Transverse colon (tissue), 4 donors: ENCODE results near the gene MYLK. TPM values are rescaled to one million over a fixed set of nuclear protein-coding genes. Genes with fewer than 3 reads are reported as not detected.
A peak's percentile ranks its signal among the peaks of the same experiment; 100 is the strongest.

ENCODE experiments used
- DNase-seq: peaks from one replicate; pipeline ENCODE4 v3.0.0-alpha.2; 2019
- H3K27ac ChIP-seq, 4 donors: fragments of 200-600 bp; sonication (generic); 2 replicates each; pipeline ENCODE4 v1.5.1; 2016 to 2018; ENCODE audit warnings: inconsistent platforms in 4 of 4
- H3K27me3 ChIP-seq: fragments of 200-600 bp; sonication (generic); 2 replicates; pipeline ENCODE4 v1.5.1; 2017; ENCODE audit warnings: inconsistent platforms
- H3K36me3 ChIP-seq, 4 donors: fragments of 200-600 bp; sonication (generic); 2 replicates each; pipeline ENCODE4 v1.5.1; 2017 to 2019; ENCODE audit warnings: inconsistent platforms in 4 of 4
- H3K4me1 ChIP-seq, 4 donors: fragments of 200-600 bp; sonication (generic); 2 replicates each; pipeline ENCODE4 v1.5.1; 2017 to 2020; ENCODE audit warnings: inconsistent platforms in 4 of 4
- H3K4me3 ChIP-seq, 4 donors: fragments of 200-600 bp; sonication (generic); 1 replicate in 1 of 4; 2 replicates in 3 of 4; pipeline versions ENCODE4 v1.5.1 to v1.6.1; 2017 to 2019; ENCODE audit warnings: inconsistent platforms in 4 of 4
- H3K9me3 ChIP-seq, 2 donors: fragments of 200-600 bp; sonication (generic); 2 replicates each; pipeline ENCODE4 v1.5.1; 2017 to 2019; ENCODE audit warnings: inconsistent platforms in 2 of 2
- EP300 ChIP-seq: sonication (generic); formaldehyde crosslinking; IDR thresholded peaks from one replicate; pipeline ENCODE4 v1.6.1; 2017; ENCODE audit warnings: antibody characterized with exemption, low read depth
- POLR2A ChIP-seq: fragments of 450-650 bp; IDR thresholded peaks from one replicate; pipeline ENCODE4 v1.6.1; 2016; ENCODE audit warnings: antibody characterized with exemption, mild to moderate bottlenecking, moderate library complexity
- POLR2AphosphoS5 ChIP-seq, 3 donors: sonication (generic); formaldehyde crosslinking; IDR thresholded peaks; one replicate each; pipeline ENCODE4 v1.6.1; 2016; ENCODE audit warnings: antibody characterized with exemption in 3 of 3
- WGBS, 2 donors: methylation state at CpG; one replicate each; pipeline ENCODE4 v1.1.5; 2018; ENCODE audit warnings: low coverage in 1 of 2; 5-methylcytosine and 5-hydroxymethylcytosine counted together
- in situ Hi-C, 4 donors: fragments of 200-750 bp; cut with MboI; loops; one replicate each; pipeline versions ENCODE4 v1.15.0 to v1.15.1; 2017; ENCODE audit warnings: low sequenced_read_pairs in 3 of 4, low pct_ligation_motif_present in 1 of 4, low pct_unique_long_range_greater_than_20kb in 1 of 4
- intact Hi-C: fragments of 100-400 bp; cut with DNase I; formaldehyde crosslinking; loops from one replicate; pipeline ENCODE4 v1.15.1; 2023; ENCODE audit warnings: low total_unique reads
- total RNA-seq, 4 donors: library from RNA; depleted of rRNA; stranded (reverse); fragments of >200 nt; gene quantifications; one replicate each; pipeline ENCODE4 v1.1.0, GENCODE V29; 2016
- TF ChIP-seq, protein P1 (sequence below), 5 experiments: fragments of 200-600 bp in 3 of 5; fragments of 450-650 bp in 2 of 5; sonication (generic) in 3 of 5; IDR thresholded peaks; 1 replicate in 2 of 5; 2 replicates in 3 of 5; pipeline ENCODE4 v1.5.1; 2016 to 2017; ENCODE audit warnings: antibody characterized with exemption in 5 of 5, inconsistent platforms in 3 of 5, mild to moderate bottlenecking in 2 of 5, moderate library complexity in 1 of 5

Gene MYLK
- total RNA-seq, 4 donors from 2014 or later = 230 to 527 (median 349) TPM

DNA sequence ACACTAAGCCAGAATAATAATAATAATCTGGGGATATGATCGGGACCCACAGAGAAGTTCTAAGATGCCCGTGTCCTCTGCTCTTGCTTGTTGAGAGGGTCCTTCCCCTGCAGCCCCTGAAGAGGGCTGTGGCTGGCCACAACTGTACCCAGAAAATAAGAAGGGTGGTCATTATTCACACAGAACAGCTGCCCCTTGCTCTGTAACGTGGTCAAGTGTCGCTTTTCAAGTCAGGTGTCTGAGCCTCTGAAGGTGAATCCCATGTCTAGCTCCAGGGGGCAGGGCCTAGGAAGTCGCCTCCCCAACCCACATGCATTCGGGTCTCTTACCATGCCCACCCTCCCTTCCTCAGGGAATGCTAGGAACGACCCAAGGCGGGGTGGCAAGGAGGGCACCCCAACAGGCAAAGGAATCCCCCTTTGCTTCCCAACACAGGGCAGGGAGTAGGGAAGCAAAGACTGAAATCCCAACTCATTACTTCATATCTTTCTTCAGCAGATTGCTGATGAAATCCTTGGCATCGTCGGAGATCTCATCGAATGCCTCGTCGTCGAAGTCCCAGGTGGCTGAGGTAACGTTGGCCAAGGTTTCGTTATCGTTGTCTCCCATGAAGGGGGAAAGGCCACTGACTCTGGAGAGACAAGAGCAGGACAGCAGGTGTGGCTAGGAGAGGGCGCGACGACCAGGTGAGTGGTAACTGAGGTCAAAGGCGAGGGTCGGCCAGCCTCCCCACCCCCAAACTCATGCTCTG, 255.0 kb downstream of the MYLK start:
- no peak for DNase-seq
- Histone ChIP-seq H3K27ac (peak overlapping the region in 3 of 4 donors; percentile 66 to 81 (median 78)), H3K36me3 (peaks cover 0 to 10% (median 0%) of the 10 kb centered on the region in 4 donors), H3K4me3 (no peak overlapping the region), H3K4me1 (peaks cover 0 to 13% (median 8%) of the 10 kb centered on the region in 4 donors), H3K9me3 (no peaks in the 10 kb centered on the region), H3K27me3 (no peaks in the 10 kb centered on the region)
- in situ Hi-C loops (no loop called here), intact Hi-C loops (no loop called here)
- TF ChIP-seq POLR2A = no peak
- 91 to 93% methylated on average over 6 to 22 of the region's 22 CpGs for WGBS, 2 donors

DNA sequence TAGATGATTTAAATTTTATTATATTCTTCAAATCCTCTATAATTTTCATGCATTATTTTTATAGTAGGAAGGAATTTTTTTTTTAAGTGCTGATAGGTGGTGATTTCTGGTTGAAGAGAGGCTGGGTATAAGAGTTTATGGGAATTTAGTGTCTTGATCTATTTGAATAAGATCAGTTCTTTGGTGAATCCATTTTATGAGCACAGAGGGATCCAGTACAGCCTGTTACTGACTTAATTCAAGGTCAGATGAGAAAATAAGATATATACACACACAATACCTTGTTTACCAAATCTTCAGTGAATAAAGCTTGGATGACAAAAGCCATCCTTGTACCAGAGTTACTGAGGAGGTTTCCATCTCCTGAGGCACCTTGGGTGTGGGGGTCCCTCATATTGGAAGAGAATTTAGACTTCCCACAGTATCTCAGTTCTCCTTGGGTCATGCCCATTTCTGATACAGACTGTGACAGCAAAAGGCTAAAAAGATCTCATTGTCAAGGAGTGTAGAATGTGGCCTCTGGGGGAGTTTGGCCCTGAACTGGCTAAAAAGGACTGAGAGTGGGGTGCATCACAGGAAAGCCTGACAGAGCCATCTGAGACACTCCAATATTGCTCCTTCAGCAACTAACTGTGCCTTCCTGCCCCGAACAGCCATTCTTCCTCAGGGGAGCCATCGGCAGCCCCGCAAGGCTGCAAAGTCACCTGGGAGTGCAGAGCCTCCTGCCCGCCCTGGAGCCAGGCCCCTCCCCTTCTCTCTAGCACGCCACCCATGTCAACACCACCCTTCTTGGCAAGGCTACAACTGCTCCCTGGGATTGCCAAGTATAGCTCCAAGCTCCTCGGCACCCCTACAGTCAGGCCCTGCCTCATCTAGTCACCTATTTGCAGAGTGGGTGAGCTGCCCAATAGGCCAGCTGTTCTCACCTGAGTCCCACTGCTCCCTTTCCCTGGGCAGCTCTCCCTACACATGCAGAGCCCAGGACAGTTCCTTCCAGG, 256.2 kb downstream of the MYLK start:
- WGBS, 2 donors = 85% methylated on average over 6 of the region's 6 CpGs; no CpG with 5 or more reads in 1 of the 2 donors
- Histone ChIP-seq H3K27ac (peak overlapping the region in 3 of 4 donors; percentile 11 to 81 (median 78)), H3K4me1 (peaks cover 0 to 10% (median 5%) of the 10 kb centered on the region in 4 donors), H3K27me3 (no peaks in the 10 kb centered on the region), H3K9me3 (no peaks in the 10 kb centered on the region), H3K4me3 (no peak overlapping the region), H3K36me3 (peaks cover 0 to 10% (median 0%) of the 10 kb centered on the region in 4 donors)
- in situ Hi-C loops = no loop called here
- TF ChIP-seq, protein P1, sequence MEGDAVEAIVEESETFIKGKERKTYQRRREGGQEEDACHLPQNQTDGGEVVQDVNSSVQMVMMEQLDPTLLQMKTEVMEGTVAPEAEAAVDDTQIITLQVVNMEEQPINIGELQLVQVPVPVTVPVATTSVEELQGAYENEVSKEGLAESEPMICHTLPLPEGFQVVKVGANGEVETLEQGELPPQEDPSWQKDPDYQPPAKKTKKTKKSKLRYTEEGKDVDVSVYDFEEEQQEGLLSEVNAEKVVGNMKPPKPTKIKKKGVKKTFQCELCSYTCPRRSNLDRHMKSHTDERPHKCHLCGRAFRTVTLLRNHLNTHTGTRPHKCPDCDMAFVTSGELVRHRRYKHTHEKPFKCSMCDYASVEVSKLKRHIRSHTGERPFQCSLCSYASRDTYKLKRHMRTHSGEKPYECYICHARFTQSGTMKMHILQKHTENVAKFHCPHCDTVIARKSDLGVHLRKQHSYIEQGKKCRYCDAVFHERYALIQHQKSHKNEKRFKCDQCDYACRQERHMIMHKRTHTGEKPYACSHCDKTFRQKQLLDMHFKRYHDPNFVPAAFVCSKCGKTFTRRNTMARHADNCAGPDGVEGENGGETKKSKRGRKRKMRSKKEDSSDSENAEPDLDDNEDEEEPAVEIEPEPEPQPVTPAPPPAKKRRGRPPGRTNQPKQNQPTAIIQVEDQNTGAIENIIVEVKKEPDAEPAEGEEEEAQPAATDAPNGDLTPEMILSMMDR (IDR thresholded peaks at IDR 0.05) = no peak
- peak in 1 of 3 donors; percentile 20 for TF ChIP-seq POLR2AphosphoS5 (IDR thresholded peaks at IDR 0.05)
- TF ChIP-seq EP300 = no peak
- DNase-seq = peak; percentile 47
- intact Hi-C loops = no loop called here

DNA sequence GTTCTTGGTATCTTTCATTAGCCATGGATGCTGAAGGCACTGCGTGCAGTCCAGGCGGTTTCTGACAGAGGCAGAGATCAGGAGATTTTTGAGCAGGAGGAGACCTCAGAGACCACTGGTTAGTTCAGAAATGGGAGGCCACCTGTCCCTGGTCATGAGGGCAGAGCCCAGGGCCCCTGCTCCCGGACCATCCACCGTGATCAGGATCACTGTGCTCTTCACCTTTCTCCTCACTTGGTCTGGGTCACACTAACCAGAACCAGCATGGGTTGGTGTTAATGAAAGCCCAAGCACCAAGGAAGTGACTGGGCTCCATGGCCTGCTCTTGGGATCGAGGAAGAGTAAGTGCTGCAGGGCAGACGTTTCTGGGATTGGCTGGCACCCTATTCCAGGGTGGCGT, 257.3 kb downstream of the MYLK start:
- no peak for TF ChIP-seq POLR2AphosphoS5 (IDR thresholded peaks at IDR 0.05)
- no peak for TF ChIP-seq EP300
- TF ChIP-seq, protein P1 (IDR thresholded peaks at IDR 0.05) = no peak
- no peak for TF ChIP-seq POLR2A
- intact Hi-C loops (no loop called here), in situ Hi-C loops (no loop called here)
- Histone ChIP-seq H3K4me1 (peaks cover 0 to 10% (median 0%) of the 10 kb centered on the region in 4 donors), H3K36me3 (peaks cover 0 to 10% (median 0%) of the 10 kb centered on the region in 4 donors), H3K4me3 (no peak overlapping the region), H3K9me3 (no peaks in the 10 kb centered on the region), H3K27ac (peak overlapping the region in 2 of 4 donors; percentile 21 to 81), H3K27me3 (no peaks in the 10 kb centered on the region)
- no peak for DNase-seq
- 90 to 100% methylated on average over 2 to 7 of the region's 7 CpGs for WGBS, 2 donors

DNA sequence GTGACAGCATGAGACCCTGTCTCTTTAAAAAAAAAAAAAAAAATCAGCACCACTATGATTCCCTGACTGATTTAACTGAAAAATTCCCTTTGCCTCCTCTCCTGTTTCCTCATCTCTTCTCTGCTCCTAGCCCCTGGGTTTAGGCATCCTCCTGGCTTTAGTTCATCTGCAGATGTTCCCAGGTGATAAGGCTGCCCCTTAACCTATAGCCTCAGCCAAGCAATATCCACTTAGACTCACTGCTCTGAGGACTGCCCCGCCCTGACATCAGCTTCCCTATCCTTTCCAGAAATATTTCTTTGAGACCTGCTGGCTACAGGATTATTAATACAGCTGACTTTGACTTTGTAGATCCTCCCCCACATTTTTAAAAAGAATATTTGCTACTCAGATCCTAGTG, 259.8 kb downstream of the MYLK start:
- H3K27ac ChIP-seq = peak overlapping the region in 3 of 4 donors; percentile 17 to 91 (median 30)
- H3K9me3 ChIP-seq = no peaks in the 10 kb centered on the region
- peaks cover 0 to 8% (median 6%) of the 10 kb centered on the region in 4 donors for H3K4me1 ChIP-seq
- in situ Hi-C loops = no loop called here
- no peak for TF ChIP-seq POLR2AphosphoS5 (IDR thresholded peaks at IDR 0.05)
- TF ChIP-seq, protein P1 (IDR thresholded peaks at IDR 0.05) = no peak
- no peak for TF ChIP-seq EP300
- TF ChIP-seq POLR2A = no peak
- peaks cover 0 to 10% (median 0%) of the 10 kb centered on the region in 4 donors for H3K36me3 ChIP-seq
- DNase-seq = no peak
- H3K4me3 ChIP-seq = no peak overlapping the region
- intact Hi-C loops = no loop called here
- H3K27me3 ChIP-seq = no peaks in the 10 kb centered on the region
- 74 to 80% methylated on average over 1 of the region's 1 CpG for WGBS, 2 donors
